Measurements from ENCODE around the gene CAVIN1.

CAVIN1 gene

GRCh38 chr17:42422958-42423712 is at the start of gene CAVIN1:
TSS of gene CAVIN1 (minus strand) at chr17:42423256. CDS start at chr17:42423097, 159 bp downstream.
- peak within 1 kb of the TSS; percentile 82 for H3K4me3 ChIP-seq (replicated peaks; ENCODE audit: low read depth, low read length)
- DNase-seq (ENCODE audit: extremely low read depth, low read depth): peak; percentile 85
- TF ChIP-seq CTCF (IDR thresholded peaks at IDR 0.05; ENCODE audit: low read depth, low read length, missing control alignments): no peak

GRCh38 chr17:42467889-42468288 is 44.8 kb upstream of the CAVIN1 start:
- no peak overlapping the region for H3K4me3 ChIP-seq (replicated peaks; ENCODE audit: low read depth, low read length)
- DNase-seq (ENCODE audit: extremely low read depth, low read depth): no peak
- no peak for TF ChIP-seq CTCF (IDR thresholded peaks at IDR 0.05; ENCODE audit: low read depth, low read length, missing control alignments)

GRCh38 chr17:42463976-42464400 is 40.9 kb upstream of the CAVIN1 start:
- DNase-seq (ENCODE audit: extremely low read depth, low read depth): no peak
- TF ChIP-seq CTCF (IDR thresholded peaks at IDR 0.05; ENCODE audit: low read depth, low read length, missing control alignments): no peak
- no peak overlapping the region for H3K4me3 ChIP-seq (replicated peaks; ENCODE audit: low read depth, low read length)

- no peak for TF ChIP-seq CTCF (IDR thresholded peaks at IDR 0.05; ENCODE audit: low read depth, low read length, missing control alignments)
- peak overlapping the region; percentile 68 for H3K4me3 ChIP-seq (replicated peaks; ENCODE audit: low read depth, low read length)
- DNase-seq (ENCODE audit: extremely low read depth, low read depth): no peak
Measured at GRCh38 chr17:42460371-42460770, 37.3 kb upstream of the CAVIN1 start.

GRCh38 chr17:42459801-42460281 is 36.8 kb upstream of the CAVIN1 start:
- no peak for TF ChIP-seq CTCF (IDR thresholded peaks at IDR 0.05; ENCODE audit: low read depth, low read length, missing control alignments)
- no peak for DNase-seq (ENCODE audit: extremely low read depth, low read depth)
- peak overlapping the region; percentile 68 for H3K4me3 ChIP-seq (replicated peaks; ENCODE audit: low read depth, low read length)

GRCh38 chr17:42459256-42459800 is 36.3 kb upstream of the CAVIN1 start:
- TF ChIP-seq CTCF (IDR thresholded peaks at IDR 0.05; ENCODE audit: low read depth, low read length, missing control alignments): peak; percentile 30
- DNase-seq (ENCODE audit: extremely low read depth, low read depth): no peak

More at GRCh38 chr17:42459256-42459800, 36.3 kb upstream of the CAVIN1 start:
- peak overlapping the region; percentile 68 for H3K4me3 ChIP-seq (replicated peaks; ENCODE audit: low read depth, low read length)

Measured in HFF-Myc (cell line).